ES-I3 (cell line): ENCODE data around the gene TRAK1.

ENCODE experiments used
- H3K36me3 ChIP-seq: 2 replicates; pipeline ENCODE4 v1.6.1; 2013; ENCODE audit warnings: mild to moderate bottlenecking, low read length, control low read depth, moderate library complexity; ENCODE audit not compliant: insufficient read depth
- H3K4me1 ChIP-seq: 2 replicates; pipeline ENCODE4 v1.6.1; 2013; ENCODE audit warnings: mild to moderate bottlenecking, control low read depth, low read length; ENCODE audit not compliant: insufficient read depth
- H3K9ac ChIP-seq: 2 replicates; pipeline ENCODE4 v1.6.1; 2013; ENCODE audit warnings: low read depth, mild to moderate bottlenecking, low read length, moderate library complexity
- H3K9me3 ChIP-seq: 2 replicates; pipeline ENCODE4 v1.6.1; 2013; ENCODE audit warnings: mild to moderate bottlenecking, low read length, moderate library complexity; ENCODE audit not compliant: control insufficient read depth, insufficient read depth

TRAK1 gene

DNA sequence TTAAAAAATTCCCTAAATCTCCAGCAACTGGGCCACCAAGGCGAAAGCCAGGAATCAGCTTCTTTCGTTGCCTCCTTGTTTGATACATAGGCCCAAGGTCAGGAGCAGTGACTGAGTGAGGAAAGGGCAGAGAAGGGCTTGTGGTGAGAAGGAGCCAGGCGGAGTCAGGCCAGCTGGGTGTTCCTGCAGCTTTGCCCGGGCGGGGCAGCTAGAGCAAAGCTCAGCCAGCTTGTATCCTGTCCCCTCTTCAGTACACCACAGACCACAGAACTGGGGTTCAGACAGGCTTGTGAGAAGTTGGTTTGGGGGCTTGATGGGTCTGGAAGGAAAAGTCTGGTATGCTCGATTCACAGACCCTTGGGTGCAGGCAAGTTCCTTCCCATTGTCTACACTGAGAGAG is 122.3 kb downstream of the TRAK1 start:
- H3K9me3 ChIP-seq, result no peaks in the 10 kb centered on the region
- no peak overlapping the region for H3K9ac ChIP-seq
- peaks cover 8% of the 10 kb centered on the region for H3K36me3 ChIP-seq
- peaks cover 8% of the 10 kb centered on the region for H3K4me1 ChIP-seq

DNA sequence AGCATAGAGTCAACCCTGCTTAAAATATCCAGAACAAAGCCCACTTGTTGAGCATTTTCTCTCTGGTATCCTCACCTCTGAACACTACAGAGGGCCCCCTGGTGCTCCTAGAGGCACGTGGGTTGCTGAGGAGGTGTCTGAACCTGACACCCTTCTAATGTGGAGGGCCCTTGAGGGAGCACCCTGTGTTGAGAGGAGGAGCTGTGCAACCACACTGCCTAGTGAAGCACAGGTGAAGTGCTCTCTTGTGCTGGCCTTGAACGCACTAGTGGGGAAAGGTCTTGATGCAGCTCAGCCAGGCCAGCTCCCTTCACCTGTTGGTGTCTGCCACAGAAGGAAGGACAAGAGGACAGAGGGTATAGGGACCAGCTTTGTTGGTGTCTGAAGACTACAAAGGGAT is 122.9 kb downstream of the TRAK1 start:
- Histone ChIP-seq H3K36me3 (peaks cover 7% of the 10 kb centered on the region), H3K4me1 (peaks cover 8% of the 10 kb centered on the region), H3K9ac (no peak overlapping the region), H3K9me3 (no peaks in the 10 kb centered on the region)

DNA sequence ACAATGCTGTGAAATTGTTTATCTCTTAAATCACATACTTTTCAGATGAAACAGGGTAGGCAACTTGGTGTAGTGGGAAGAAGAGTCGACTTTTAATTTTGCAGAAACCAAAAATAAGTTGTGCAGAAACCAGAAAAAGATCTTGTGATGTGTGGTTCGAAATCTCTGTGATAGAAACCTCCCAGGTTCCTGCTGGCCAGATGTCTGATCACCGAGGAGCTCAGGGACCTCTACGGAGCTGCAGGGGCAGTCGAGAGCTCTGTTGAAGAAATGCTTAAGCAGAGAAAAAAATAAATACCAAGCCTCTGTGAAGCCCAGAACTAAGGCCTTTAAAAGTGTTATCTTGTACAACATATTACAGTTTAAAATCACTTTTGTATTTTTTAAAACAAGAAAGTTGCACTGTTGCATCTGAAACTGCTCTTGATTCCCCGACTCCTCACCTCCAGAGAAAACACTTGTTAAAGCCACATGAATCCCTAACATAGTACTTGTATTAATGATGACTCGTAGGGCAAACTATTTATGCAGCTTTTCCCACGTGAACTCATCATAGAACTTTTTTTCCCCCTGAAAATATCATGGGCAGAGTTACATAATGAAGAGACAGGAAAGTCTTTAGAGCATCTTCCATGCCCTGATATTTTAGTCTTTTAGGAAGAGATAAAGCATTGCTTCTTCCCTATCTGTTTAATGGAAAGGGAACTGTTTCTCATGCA is 123.6 kb downstream of the TRAK1 start:
- peaks cover 8% of the 10 kb centered on the region for H3K4me1 ChIP-seq
- peaks cover 2% of the 10 kb centered on the region for H3K36me3 ChIP-seq
- H3K9me3 ChIP-seq, result no peaks in the 10 kb centered on the region
- H3K9ac ChIP-seq, result no peak overlapping the region

DNA sequence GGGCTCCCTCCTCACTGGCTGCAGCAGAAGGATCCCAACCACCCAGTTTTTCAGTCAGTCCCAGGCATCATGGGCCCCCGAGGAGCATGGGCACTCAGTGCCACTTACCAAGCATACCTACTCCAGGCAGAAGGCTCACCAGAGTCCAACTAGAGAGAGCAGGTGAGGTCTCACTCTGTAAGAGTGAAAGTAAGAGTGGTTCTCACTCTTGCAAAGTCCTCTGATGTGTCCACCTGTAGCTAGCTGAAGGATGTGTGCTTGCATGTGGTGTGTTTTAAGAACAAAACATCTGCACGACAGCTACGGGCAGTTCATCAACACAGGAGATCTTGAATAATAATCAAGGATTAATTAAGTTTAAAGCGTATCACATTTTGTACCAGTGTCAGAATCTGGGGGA is 125.1 kb downstream of the TRAK1 start:
- peaks cover 8% of the 10 kb centered on the region for H3K4me1 ChIP-seq
- no peaks in the 10 kb centered on the region for H3K9me3 ChIP-seq
- no peaks in the 10 kb centered on the region; the same call in 1 of the 2 replicates for H3K36me3 ChIP-seq
- H3K9ac ChIP-seq, result no peak overlapping the region

DNA sequence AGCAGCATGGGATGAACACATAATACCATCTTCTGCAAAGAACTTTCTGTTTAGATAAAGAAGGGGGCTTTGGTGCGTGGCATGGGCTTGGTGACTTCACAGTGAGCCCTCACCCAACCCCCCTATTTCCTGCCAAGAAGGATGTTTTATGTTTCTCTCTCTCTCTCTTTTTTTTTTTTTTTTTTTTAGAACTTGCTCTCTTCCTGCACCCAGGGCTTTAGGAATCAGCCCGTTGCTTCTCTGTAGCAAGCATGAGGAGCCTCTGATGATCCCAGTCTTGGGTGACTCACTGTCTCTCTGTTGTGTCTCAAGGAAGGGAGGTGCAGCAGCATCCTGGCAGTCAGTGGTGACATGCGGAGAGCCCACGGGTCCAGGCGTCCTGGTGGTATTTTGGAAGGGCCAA is 125.8 kb downstream of the TRAK1 start:
- Histone ChIP-seq H3K9ac (no peak overlapping the region), H3K9me3 (no peaks in the 10 kb centered on the region), H3K4me1 (peaks cover 8% of the 10 kb centered on the region), H3K36me3 (no peaks in the 10 kb centered on the region)

DNA sequence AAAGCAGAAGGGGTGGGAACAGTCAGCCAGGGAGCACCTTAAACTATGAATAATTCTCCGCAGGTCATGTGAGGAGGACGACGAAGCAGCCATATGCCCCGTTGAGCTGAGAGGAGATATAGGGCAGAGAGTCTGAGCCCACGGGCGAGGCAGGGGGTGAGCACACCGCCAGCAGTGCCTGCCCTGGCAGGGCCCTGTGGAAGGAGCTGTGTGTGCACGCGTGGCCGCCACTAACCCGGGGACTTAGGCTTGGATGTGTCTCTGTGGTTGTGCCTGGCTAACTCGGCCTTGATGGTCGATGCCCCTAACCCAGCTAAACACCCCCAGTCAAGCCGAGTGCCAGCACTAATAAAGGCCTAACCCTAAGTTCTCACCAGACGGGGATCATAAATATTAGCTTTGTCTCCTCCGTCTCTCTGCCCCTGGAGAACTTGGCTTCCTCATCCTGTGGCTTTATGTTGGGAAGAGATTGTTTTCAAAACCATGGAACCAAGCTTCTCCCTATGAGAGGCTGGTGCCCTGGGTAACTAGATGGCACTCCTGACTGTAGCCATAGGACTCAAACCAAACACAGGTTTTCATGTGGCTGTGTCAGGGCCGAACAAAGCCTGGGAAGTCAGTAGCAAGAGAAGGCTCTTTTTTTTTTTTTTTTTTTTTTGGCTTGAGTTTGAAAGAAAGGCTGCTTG is 129.4 kb downstream of the TRAK1 start:
- 0 out of 2 replicates have a peak, but pooled peaks cover 2% of the 10 kb centered on the region for H3K36me3 ChIP-seq
- no peaks in the 10 kb centered on the region for H3K9me3 ChIP-seq
- 0 out of 2 replicates have a peak, but pooled peaks cover 4% of the 10 kb centered on the region for H3K4me1 ChIP-seq
- H3K9ac ChIP-seq, result no peak overlapping the region

DNA sequence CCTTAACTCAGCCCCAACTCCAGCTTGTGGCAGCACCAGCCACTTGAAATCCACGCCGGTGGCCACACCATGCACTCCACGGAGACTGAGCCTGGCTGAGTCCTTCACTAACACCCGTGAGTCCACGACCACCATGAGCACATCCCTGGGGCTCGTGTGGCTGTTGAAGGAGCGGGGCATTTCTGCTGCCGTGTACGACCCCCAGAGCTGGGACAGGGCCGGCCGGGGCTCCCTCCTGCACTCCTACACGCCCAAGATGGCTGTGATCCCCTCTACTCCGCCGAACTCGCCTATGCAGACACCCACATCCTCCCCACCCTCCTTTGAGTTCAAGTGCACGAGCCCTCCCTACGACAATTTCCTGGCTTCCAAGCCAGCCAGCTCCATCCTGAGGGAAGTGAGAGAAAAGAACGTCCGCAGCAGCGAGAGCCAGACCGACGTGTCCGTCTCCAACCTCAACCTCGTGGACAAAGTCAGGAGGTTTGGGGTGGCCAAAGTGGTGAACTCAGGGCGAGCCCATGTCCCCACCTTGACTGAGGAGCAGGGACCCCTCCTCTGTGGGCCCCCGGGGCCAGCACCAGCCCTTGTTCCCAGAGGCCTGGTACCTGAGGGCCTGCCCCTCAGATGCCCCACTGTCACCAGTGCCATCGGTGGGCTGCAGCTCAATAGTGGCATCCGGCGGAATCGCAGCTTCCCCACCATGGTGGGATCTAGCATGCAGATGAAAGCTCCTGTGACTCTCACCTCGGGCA is 132.0 kb downstream of the TRAK1 start:
- Histone ChIP-seq H3K4me1 (no peaks in the 10 kb centered on the region), H3K9me3 (no peaks in the 10 kb centered on the region), H3K36me3 (0 out of 2 replicates have a peak, but pooled peaks cover 2% of the 10 kb centered on the region), H3K9ac (no peak overlapping the region)

DNA sequence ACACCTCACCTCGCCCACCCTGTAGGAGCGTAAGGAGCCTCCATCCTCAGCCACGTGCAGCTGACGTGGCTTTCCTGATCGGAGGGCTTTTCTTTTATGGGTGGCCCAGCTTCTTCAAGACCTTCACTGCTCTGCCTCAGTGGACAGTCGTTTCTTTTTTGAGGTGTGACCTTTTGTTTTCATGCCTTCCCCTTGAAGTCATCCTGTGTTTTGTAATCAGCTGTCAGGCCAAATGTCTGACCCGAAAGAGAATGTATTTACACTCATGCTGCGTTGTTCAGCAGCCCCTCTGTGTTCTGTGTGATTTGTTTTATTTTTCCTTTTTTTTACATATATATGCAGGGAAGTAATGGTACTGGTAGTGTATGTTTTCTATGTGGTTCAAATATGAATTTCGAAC is 133.0 kb downstream of the TRAK1 start:
- Histone ChIP-seq H3K9ac (no peak overlapping the region), H3K9me3 (no peaks in the 10 kb centered on the region), H3K4me1 (no peaks in the 10 kb centered on the region), H3K36me3 (0 out of 2 replicates have a peak, but pooled peaks cover 2% of the 10 kb centered on the region)

DNA sequence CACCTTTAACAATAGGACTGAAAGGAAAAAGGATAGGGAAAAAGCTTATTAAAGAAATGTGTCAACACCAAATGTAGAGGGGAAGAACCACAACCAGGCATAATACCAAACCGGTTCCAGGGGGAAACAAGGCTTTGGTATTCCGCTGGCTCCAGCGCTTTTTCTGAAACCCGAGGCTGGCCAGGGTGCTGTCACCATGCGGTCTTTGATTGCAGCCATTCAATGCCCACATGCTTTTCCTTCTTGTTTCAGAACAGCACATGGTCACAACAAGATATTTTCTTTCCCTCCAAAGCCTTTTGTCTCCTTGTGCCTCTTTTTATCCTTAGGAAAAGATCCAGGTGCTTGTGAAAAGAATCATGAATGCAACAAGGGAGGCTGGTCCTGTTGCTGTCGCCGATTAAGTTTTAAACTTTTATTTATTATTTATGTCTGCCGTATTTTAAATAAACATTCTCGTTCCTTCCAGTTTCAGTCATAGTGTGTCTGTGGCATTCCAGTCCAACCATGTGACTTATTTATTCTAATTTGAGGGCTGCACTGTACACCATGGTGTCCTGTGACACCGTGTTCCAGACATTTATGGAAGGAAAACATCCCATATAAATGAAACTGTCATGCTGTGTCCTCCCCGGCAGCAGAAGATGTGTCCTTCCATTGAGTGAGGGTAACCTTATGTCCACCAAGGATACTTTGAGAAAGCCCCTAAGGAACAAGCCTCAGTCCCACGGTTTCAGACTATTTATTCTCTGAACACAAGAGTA is 133.7 kb downstream of the TRAK1 start:
- Histone ChIP-seq H3K36me3 (0 out of 2 replicates have a peak, but pooled peaks cover 2% of the 10 kb centered on the region), H3K9me3 (no peaks in the 10 kb centered on the region), H3K9ac (no peak overlapping the region; the same call in 1 of the 2 replicates), H3K4me1 (no peaks in the 10 kb centered on the region)

DNA sequence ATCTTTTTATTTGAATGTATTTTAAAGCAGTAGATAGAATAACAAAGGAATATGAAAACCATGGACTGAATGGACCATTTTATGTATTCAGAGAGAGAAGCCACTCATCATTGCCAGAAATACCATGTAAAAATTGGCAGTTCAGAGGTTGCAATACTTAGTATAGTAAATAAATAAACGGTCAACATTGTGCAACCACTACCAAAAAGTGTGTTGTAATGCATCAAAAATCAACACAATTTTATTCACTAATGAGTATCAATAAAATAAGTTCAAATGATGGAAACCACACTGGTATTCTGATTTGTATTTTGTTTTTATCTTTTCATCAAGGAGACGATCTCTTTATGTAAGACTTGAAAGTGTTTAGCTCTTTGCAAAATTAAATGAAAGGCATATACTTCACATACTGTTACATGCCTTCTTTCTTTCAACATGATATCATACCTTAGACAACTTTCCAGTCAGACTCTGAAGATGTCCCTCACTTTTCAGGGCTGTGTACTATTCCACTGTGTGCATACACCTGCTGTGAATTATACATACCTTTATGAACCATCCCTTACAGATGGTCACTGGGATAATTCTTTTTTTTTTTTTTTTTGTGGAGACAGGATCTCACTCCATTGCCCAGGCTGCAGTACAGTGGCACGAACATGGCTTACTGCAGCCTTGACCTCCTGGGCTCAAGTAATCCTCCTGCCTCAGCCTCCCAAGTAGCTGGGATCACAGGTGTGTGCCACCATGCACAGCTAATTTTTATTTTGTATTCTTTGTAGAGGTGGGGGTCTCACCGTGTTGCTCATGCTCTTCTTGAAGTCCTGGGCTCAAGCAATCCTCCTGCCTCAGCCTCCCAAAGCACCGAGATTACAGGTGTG is 134.6 kb downstream of the TRAK1 start:
- 0 out of 2 replicates have a peak, but pooled peaks cover 2% of the 10 kb centered on the region for H3K36me3 ChIP-seq
- no peaks in the 10 kb centered on the region for H3K9me3 ChIP-seq
- no peak overlapping the region for H3K9ac ChIP-seq
- no peaks in the 10 kb centered on the region for H3K4me1 ChIP-seq

DNA sequence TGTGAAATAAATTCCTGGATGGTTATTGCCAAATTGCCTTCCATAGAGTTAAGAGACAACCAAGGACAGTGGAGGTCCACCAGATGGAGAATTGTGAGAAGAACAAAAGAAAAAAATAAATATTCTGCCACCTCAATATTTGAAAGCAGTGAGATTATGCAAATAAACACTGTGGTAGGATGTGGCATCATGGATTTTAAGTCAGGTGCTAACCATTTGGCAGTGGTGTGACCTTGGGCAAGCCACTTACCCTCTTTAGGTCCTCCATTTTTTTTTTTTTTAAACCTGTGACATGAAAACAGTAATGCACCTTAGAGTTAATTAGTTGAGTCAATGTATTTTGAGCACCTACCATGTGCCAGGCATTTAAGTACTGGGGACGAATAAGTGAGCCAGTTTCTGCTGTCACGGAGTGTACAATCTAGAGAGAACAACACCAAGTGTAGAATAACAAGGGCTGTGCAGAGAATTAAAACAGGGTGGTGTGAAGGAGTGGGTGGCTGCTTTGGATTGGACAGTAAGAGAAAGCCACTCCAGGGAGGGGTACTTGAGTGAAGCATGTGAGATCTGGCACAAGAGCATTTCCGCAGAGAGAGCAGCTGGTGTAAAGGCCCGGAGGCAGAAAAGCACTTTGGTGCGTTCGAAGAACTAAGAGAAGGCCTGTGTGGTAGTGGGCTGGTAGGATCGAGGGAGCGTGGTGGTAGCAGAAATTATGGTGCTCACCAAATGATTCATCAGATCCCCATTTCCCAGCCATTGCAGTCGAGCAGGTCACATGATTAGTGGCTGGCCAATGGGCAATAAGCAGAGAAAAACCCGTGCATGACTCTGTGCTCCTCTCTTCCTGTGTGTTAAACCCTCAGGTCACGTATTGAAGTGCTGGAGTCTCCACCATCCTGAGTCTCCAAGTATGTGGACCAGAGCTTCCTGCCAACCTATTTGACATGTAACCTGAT is 135.6 kb downstream of the TRAK1 start:
- no peak overlapping the region for H3K9ac ChIP-seq
- H3K9me3 ChIP-seq, result no peaks in the 10 kb centered on the region
- H3K4me1 ChIP-seq, result no peaks in the 10 kb centered on the region
- 0 out of 2 replicates have a peak, but pooled peaks cover 2% of the 10 kb centered on the region for H3K36me3 ChIP-seq

DNA sequence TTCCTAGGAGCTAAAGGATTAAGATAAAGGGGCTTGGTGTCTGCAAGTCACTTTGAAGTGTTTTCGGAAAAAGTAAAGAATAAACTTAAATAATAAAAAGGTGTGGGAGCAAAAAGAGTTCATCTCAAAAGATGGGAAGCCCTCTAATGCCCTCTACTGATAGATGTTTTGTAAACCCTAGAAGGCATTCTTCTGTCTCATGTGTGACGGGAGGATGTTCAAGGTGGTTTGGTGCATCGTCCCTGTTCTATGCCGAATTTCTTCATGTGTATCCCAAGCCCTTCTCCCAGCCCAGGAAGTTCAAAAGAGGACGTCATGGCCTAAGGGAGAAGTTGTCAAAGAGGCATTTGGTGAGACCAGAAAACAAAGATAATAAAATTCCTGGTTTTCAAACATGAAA is 137.6 kb downstream of the TRAK1 start:
- no peaks in the 10 kb centered on the region for H3K4me1 ChIP-seq
- H3K9me3 ChIP-seq, result no peaks in the 10 kb centered on the region
- no peaks in the 10 kb centered on the region for H3K36me3 ChIP-seq
- no peak overlapping the region for H3K9ac ChIP-seq
